ENCODE measurements around the gene TOMM7. TPM values are rescaled to one million over a fixed set of nuclear protein-coding genes. Genes with fewer than 3 reads are reported as not detected.

TOMM7 gene
- total RNA-seq, 1 experiment from 2014 or later, result 295 TPM

DNA sequence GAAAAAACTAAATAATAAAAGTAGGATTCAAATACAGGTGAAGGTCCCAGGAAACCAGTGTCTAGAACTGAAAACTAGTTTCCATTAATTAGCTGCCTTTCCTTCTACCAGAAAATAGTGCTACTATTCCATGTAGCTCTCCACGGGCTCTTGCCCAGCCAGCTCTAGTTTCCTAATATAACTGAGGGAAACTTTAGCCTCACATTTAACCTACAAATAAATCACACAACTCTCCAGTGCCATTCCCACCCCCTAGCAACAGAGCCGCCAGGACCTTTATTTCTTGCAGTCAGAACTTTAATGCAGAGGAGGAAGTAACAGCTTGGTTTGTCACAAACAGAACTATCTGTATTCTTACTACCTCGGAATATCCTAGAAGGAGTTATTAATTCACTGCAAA lies 10.3 kb downstream of the TOMM7 start:
- ChIA-PET CTCF (interaction anchor here (0.6 kb wide), 1 partner anchor 242 kb away, joined by 3 read pairs; no protein-coding TSS in a partner anchor), POLR2A (no interaction called here)
- DNase-seq (ENCODE audit: low read depth, low spot score) (no peak), ATAC-seq (no peak)
- in situ Hi-C loops (cut with HindIII; ENCODE audit: low pct_unique_long_range_greater_than_20kb, low sequenced_read_pairs), result no loop called here
- no peaks in the 10 kb centered on the region for H3K27me3 ChIP-seq (ENCODE audit: control insufficient read depth, insufficient read depth, low read length)
- no TSS peak for BruUV-seq (replicated peaks)
- no peak overlapping the region for H3K27ac ChIP-seq (ENCODE audit: low read length)
- H3K4me3 ChIP-seq (ENCODE audit: low read depth in 2 of 2, low read length in 2 of 2), result no peak overlapping the region
- TF ChIP-seq TCF7L2 (IDR thresholded peaks at IDR 0.05; ENCODE audit: low read depth, low read length), result no peak
- TF ChIP-seq POLR2AphosphoS5 (IDR thresholded peaks at IDR 0.05; ENCODE audit: low read depth, low read length), result no peak
- TF ChIP-seq, protein P1, sequence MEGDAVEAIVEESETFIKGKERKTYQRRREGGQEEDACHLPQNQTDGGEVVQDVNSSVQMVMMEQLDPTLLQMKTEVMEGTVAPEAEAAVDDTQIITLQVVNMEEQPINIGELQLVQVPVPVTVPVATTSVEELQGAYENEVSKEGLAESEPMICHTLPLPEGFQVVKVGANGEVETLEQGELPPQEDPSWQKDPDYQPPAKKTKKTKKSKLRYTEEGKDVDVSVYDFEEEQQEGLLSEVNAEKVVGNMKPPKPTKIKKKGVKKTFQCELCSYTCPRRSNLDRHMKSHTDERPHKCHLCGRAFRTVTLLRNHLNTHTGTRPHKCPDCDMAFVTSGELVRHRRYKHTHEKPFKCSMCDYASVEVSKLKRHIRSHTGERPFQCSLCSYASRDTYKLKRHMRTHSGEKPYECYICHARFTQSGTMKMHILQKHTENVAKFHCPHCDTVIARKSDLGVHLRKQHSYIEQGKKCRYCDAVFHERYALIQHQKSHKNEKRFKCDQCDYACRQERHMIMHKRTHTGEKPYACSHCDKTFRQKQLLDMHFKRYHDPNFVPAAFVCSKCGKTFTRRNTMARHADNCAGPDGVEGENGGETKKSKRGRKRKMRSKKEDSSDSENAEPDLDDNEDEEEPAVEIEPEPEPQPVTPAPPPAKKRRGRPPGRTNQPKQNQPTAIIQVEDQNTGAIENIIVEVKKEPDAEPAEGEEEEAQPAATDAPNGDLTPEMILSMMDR (IDR thresholded peaks at IDR 0.05), result no peak
- TF ChIP-seq SIN3A (IDR thresholded peaks at IDR 0.05; ENCODE audit: borderline replicate concordance, insufficient read depth, low read depth, low read length), result no peak
- TF ChIP-seq, protein P2, sequence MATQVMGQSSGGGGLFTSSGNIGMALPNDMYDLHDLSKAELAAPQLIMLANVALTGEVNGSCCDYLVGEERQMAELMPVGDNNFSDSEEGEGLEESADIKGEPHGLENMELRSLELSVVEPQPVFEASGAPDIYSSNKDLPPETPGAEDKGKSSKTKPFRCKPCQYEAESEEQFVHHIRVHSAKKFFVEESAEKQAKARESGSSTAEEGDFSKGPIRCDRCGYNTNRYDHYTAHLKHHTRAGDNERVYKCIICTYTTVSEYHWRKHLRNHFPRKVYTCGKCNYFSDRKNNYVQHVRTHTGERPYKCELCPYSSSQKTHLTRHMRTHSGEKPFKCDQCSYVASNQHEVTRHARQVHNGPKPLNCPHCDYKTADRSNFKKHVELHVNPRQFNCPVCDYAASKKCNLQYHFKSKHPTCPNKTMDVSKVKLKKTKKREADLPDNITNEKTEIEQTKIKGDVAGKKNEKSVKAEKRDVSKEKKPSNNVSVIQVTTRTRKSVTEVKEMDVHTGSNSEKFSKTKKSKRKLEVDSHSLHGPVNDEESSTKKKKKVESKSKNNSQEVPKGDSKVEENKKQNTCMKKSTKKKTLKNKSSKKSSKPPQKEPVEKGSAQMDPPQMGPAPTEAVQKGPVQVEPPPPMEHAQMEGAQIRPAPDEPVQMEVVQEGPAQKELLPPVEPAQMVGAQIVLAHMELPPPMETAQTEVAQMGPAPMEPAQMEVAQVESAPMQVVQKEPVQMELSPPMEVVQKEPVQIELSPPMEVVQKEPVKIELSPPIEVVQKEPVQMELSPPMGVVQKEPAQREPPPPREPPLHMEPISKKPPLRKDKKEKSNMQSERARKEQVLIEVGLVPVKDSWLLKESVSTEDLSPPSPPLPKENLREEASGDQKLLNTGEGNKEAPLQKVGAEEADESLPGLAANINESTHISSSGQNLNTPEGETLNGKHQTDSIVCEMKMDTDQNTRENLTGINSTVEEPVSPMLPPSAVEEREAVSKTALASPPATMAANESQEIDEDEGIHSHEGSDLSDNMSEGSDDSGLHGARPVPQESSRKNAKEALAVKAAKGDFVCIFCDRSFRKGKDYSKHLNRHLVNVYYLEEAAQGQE (IDR thresholded peaks at IDR 0.05; ENCODE audit: insufficient read depth in 1 of 2, low read depth in 2 of 2, low read length in 1 of 2), result no peak
- intact Hi-C loops (cut with micrococcal nuclease; ENCODE audit: unreplicated experiment), result no loop called here
- H3K4me1 ChIP-seq (ENCODE audit: control insufficient read depth, insufficient read depth, low read length), result no peaks in the 10 kb centered on the region
- H3K36me3 ChIP-seq (ENCODE audit: control insufficient read depth, insufficient read depth, low read length), result peaks cover 16% of the 10 kb centered on the region
- H3K9me3 ChIP-seq (ENCODE audit: control insufficient read depth, insufficient read depth, low read depth, low read length), result no peaks in the 10 kb centered on the region

DNA sequence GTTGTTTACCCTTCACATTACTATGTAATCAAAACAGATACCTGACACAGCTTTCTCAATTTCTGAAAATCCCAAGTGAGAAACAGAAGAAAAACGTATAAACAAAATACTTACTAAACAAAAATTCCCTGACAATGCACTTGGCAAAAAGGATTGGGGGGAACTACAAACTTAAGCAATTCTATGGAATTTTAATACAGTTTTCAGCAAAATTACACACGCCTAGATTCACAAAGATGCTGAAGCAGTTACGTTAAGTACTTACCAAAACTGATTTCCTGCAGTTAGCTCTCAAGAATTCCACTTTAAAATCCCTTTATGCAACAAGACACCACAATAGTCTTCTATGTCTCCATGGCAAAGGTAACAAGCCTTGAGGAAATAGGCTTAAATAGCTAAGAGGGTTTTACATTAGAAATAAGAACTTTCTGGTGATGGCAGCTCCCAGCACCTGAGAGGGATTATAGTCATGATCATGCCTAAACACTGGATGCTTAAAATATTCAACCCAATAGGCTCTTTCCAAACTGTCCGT lies 10.8 kb downstream of the TOMM7 start:
- TF ChIP-seq, protein P1 (IDR thresholded peaks at IDR 0.05), result no peak
- ChIA-PET POLR2A (no interaction called here), CTCF (no interaction called here)
- DNase-seq (ENCODE audit: low read depth, low spot score) (no peak), ATAC-seq (no peak)
- Histone ChIP-seq H3K4me3 (ENCODE audit: low read depth in 2 of 2, low read length in 2 of 2) (no peak overlapping the region), H3K9me3 (ENCODE audit: control insufficient read depth, insufficient read depth, low read depth, low read length) (no peaks in the 10 kb centered on the region), H3K4me1 (ENCODE audit: control insufficient read depth, insufficient read depth, low read length) (no peaks in the 10 kb centered on the region), H3K27me3 (ENCODE audit: control insufficient read depth, insufficient read depth, low read length) (no peaks in the 10 kb centered on the region), H3K36me3 (ENCODE audit: control insufficient read depth, insufficient read depth, low read length) (peaks cover 10% of the 10 kb centered on the region), H3K27ac (ENCODE audit: low read length) (no peak overlapping the region)
- BruUV-seq (replicated peaks), result no TSS peak
- in situ Hi-C loops (cut with HindIII; ENCODE audit: low pct_unique_long_range_greater_than_20kb, low sequenced_read_pairs) (no loop called here), intact Hi-C loops (cut with micrococcal nuclease; ENCODE audit: unreplicated experiment) (no loop called here)

All from Panc1 (cell line).